Astrocyte of the spinal cord (primary cell): ENCODE results near the gene MEIS1.

Experiments
- DNase-seq: peaks from one replicate; pipeline ENCODE4 v3.0.0; 2011; ENCODE audit warnings: low read depth, low spot score
- H3K4me3 ChIP-seq: 2 replicates; pipeline ENCODE4 v1.5.1; 2011; ENCODE audit warnings: low read depth, mild to moderate bottlenecking, low read length, moderate library complexity
- in situ Hi-C: cut with HindIII; loops from 2 replicates; pipeline ENCODE4 v1.10.0; 2017; ENCODE audit warnings: low sequenced_read_pairs
- TF ChIP-seq, protein P1 (sequence below): IDR thresholded peaks from 2 replicates; pipeline ENCODE4 v1.5.1; 2012; ENCODE audit warnings: low read depth, mild to moderate bottlenecking, low read length, inconsistent platforms

Gene MEIS1

DNA sequence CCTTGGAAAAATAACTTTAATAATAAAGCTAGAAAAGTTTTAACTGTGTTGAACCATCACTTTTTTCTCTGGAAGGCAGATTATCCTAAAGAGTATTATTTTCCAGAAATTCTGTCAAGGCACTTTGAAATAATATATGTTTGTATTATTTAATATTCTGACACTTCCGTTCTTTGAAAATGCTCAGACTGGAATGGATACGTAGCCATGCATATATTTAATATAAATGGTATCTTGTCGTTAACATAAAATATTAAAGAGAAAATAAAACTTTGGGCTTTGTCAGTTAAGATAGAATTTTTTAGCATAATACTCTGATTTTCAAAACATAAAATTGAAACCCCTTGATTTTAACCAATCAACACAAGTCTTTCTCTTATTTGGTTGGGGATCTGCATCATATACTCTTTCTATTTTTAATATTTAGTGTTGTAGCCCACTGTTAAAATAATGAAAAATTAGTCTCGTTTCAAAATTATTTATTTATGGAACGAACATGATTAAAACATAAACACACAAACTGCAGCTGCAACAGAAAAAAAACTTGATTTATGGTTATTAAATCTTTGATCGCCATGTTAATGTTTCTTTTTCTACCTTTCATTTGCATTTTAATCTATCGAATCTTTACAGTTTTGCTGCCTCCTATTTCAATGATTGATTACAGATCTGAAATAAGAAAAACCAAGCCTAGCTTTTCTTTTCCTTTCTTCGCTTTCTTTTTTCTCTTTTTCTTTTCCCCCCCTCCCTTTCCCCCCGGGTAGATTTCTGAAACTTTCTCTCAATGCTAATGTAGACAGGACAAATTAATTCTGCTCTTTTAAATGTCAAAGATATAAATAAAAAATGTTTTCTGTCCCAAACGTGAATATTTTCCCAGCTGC lies 145.5 kb downstream of the MEIS1 start:
- no peak for DNase-seq
- TF ChIP-seq, protein P1, sequence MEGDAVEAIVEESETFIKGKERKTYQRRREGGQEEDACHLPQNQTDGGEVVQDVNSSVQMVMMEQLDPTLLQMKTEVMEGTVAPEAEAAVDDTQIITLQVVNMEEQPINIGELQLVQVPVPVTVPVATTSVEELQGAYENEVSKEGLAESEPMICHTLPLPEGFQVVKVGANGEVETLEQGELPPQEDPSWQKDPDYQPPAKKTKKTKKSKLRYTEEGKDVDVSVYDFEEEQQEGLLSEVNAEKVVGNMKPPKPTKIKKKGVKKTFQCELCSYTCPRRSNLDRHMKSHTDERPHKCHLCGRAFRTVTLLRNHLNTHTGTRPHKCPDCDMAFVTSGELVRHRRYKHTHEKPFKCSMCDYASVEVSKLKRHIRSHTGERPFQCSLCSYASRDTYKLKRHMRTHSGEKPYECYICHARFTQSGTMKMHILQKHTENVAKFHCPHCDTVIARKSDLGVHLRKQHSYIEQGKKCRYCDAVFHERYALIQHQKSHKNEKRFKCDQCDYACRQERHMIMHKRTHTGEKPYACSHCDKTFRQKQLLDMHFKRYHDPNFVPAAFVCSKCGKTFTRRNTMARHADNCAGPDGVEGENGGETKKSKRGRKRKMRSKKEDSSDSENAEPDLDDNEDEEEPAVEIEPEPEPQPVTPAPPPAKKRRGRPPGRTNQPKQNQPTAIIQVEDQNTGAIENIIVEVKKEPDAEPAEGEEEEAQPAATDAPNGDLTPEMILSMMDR, result no peak
- peak overlapping the region; percentile 38 for H3K4me3 ChIP-seq
- in situ Hi-C loops, result no loop called here

DNA sequence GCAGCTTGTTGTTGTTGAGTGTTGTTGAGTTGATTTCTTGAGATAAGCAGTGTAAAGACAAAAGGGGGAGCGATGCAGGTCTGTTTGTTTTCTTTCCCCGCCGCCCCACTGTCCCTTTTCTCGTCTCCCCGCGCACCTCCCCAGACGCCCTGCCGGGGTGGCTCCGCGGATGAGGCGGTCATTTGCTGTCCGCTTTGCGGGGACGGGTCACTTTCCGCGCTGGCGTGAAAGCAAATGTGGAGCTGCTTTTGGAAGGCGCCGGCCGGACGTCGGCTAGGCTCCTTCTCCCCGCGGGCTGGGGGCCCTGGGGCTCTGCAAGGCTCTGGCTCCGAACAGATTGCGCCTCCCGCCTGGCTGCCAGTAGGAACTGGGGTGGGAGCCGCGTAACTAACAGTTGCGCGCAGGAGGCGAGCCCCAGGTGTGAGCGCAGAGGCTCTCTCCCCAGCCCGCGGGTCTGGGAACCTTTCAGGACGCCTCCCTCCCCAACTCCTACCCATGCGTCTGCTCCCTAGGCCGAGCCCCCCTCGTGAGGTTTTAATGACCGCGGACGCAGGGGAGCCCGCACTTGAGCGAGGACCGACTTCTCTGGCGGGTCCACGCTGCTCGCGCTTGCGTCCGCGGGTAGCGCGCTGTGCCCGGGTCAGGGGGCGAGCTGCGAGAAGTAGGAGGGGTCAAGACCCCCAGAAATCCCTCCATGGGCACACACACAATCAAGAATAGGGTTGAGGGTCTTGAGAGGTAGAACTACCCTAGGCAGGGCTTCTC lies 146.6 kb downstream of the MEIS1 start:
- TF ChIP-seq, protein P1, result no peak
- peak overlapping the region; percentile 38 for H3K4me3 ChIP-seq
- no peak for DNase-seq
- in situ Hi-C loops, result no loop called here

DNA sequence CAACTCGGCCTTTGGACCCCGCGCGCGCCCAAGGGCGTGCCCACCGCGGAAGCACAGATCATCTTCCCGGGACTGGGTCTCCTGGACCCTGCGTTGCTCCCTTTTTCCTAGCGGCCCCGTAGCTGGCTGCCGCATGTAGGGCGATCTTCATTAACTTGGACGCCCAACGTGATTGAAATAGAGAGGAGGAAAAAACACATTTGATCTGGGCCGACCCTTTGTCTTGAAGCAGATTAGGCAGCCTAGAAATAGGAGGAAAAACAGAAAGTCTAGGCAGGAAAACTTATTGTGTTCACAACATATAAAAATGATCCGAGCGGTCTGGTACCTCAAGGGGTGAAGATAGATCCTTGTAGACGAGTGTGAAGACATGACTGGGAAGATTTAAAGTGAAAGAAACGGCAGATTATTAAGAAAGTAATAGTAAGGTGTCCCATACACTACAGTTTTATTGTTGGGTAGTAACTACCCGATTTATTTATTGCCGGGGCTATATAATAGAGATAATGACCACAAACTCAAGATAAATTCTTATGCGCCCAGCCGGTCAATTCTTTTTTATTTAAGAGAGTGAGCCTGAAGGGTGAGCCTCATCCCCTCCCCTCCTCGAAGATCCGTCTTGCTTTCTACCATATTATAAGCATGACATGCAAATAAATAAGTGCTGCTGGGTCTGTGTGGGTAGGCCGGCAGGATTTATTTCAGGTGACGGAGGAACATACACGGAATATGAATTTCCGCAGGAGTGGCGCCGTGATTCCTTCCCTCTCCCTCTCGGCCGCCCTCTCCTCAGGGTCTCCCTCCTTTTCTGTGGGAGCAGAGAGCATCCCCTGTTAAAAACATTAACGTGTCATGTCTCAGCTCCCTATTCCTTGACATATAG lies 147.4 kb downstream of the MEIS1 start:
- in situ Hi-C loops, result no loop called here
- no peak for DNase-seq
- TF ChIP-seq, protein P1, result no peak
- H3K4me3 ChIP-seq, result peak overlapping the region; percentile 38

DNA sequence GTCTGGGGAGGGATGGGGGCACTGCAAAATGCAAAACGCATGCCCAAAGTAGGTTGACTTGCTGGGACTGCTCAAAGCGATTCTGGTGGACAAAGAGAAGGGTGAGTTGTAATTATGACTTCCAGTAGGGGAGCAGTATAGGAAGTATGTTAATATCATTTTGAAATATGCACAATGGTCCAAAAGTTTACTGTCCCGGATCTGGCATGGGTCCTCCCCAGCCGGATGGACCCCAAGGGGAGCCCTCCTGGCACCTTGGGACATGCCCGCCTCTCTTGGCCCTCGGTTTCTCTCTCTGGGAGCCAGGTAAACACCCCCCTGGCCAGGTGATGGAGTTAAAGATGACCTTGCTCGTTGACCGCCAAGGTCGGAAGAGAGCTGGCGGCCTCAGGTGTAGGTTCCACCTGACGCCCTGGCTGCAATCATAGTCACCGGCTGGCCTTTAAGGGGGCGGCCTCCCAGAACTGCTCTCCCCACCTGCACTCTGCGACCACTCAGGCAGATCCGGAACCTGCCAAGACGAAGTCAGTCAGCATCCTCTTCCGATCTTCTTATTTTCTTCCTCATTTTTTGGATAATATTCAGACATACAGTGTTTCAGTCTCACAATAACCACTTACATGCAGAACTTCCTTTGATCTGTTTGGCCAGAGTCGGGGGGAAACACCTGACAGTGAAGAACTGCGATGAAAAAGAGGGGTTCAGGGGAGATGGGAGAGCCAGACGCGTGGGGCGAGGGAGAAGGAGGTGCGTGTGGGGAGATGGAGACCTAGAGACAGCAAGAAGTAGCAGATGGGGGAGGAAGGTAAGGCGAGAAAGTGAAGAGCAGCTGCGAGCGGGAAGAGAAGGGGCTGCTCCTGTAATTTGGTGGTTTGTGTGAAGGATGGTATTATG lies 148.3 kb downstream of the MEIS1 start:
- H3K4me3 ChIP-seq, result no peak overlapping the region
- TF ChIP-seq, protein P1, result no peak
- DNase-seq, result no peak
- in situ Hi-C loops, result no loop called here

DNA sequence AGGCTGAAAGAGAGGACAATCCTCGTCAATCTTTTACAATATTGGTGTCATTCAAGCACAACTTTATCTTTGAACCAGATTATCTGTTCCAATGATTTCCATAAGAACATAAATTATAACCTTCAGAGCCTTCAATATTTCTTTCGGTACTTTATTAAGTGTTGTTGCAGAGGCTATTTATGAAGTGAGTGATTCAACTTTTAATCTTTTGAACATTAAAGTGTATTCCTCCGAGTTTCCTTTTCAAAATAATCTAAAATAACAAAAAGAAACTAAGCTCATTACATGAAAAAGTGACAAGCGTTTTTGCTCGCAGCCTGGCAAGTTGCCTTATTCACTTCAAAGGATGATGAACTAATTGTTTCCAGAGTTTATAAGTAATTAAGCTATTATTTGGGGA lies 149.0 kb downstream of the MEIS1 start:
- DNase-seq, result no peak
- H3K4me3 ChIP-seq, result no peak overlapping the region
- TF ChIP-seq, protein P1, result no peak
- in situ Hi-C loops, result no loop called here
